ENCODE data around the gene OCSTAMP.

- TF ChIP-seq CTCF (IDR thresholded peaks at IDR 0.05): no peak
- no peak for TF ChIP-seq POLR2A (IDR thresholded peaks at IDR 0.05)
These were observed 21.0 kb upstream of the OCSTAMP start for GRCh38 chr20:46571418-46571817.
